Activated T-helper 1 cell treated with anti-CD3 and anti-CD28 coated beads, Interleukin-2, amount 50 U/mL, for 16 hours (primary cell): ENCODE results near the gene ATP6V0E2.
A peak's percentile ranks its signal among the peaks of the same experiment; 100 is the strongest.
"Not testable (repeated sequence)": the region's sequence is repeated elsewhere in the genome, so short reads cannot be mapped to it uniquely, and the experiment has no call there.

ENCODE experiments used
- DNase-seq, 2 donors: peaks; one replicate each; pipeline ENCODE4 v3.0.0-alpha.2; 2020; ENCODE audit warnings: low read depth in 1 of 2, low spot score in 1 of 2

ATP6V0E2 gene

GRCh38 chr7:149873074-149873969, at the start of gene ATP6V0E2:
ATP6V0E2 (plus strand) TSS chr7:149873969; CDS start chr7:149874066, 97 bp downstream.
- peak; percentile 77 to 90 for DNase-seq

GRCh38 chr7:149824301-149824741, 49.4 kb upstream of the ATP6V0E2 start:
- no peak for DNase-seq

- DNase-seq: no peak
These were observed 48.8 kb upstream of the ATP6V0E2 start for GRCh38 chr7:149824748-149825566.

- no peak for DNase-seq
These were observed 48.0 kb upstream of the ATP6V0E2 start for GRCh38 chr7:149825567-149826343.

GRCh38 chr7:149826344-149827088, 47.3 kb upstream of the ATP6V0E2 start:
- DNase-seq: no peak

GRCh38 chr7:149827089-149827981, 46.4 kb upstream of the ATP6V0E2 start:
- DNase-seq: no peak

- DNase-seq: no peak
These were observed 45.1 kb upstream of the ATP6V0E2 start for GRCh38 chr7:149828357-149829309.

GRCh38 chr7:149830527-149830926, 43.2 kb upstream of the ATP6V0E2 start:
- not testable (repeated sequence) for DNase-seq

- no peak for DNase-seq
These were observed 42.6 kb upstream of the ATP6V0E2 start for GRCh38 chr7:149830997-149831740.

- DNase-seq: no peak
These were observed 42.0 kb upstream of the ATP6V0E2 start for GRCh38 chr7:149831741-149832219.

GRCh38 chr7:149832332-149833041, 41.3 kb upstream of the ATP6V0E2 start:
- DNase-seq: no peak

GRCh38 chr7:149833495-149834130, 40.2 kb upstream of the ATP6V0E2 start:
- DNase-seq: no peak

- no peak for DNase-seq
These were observed 39.2 kb upstream of the ATP6V0E2 start for GRCh38 chr7:149834601-149835000.

GRCh38 chr7:149836434-149836833, 37.3 kb upstream of the ATP6V0E2 start:
- no peak for DNase-seq

- no peak for DNase-seq
These were observed 36.1 kb upstream of the ATP6V0E2 start for GRCh38 chr7:149837564-149838223.
